Mucosa of descending colon (tissue), 3 donors: ENCODE results near the gene AP4E1. TPM values are rescaled to one million over a fixed set of nuclear protein-coding genes. Genes with fewer than 3 reads are reported as not detected.

Source experiments
- ATAC-seq: fragments of 200-7000 bp; cut with Tn5 transposase; one replicate; pipeline ENCODE4 v1.9.1; 2020; ENCODE audit warnings: mild to moderate bottlenecking, moderate library complexity
- DNase-seq, 3 donors: peaks; one replicate each; pipeline ENCODE4 v3.0.0-alpha.2; 2020
- H3K36me3 ChIP-seq: fragments of 200-600 bp; one replicate; pipeline ENCODE4 v1.8.0; 2021; ENCODE audit warnings: low read depth, mild to moderate bottlenecking
- H3K4me1 ChIP-seq: fragments of 200-600 bp; one replicate; pipeline ENCODE4 v1.8.0; 2021; ENCODE audit warnings: low read depth, mild to moderate bottlenecking
- H3K4me3 ChIP-seq: fragments of 200-600 bp; one replicate; pipeline ENCODE4 v1.8.0; 2021; ENCODE audit warnings: mild to moderate bottlenecking
- H3K9me3 ChIP-seq: fragments of 200-600 bp; one replicate; pipeline ENCODE4 v1.8.0; 2021; ENCODE audit warnings: mild to moderate bottlenecking
- intact Hi-C, 2 donors: fragments of 100-400 bp; cut with DNase I in 1 of 2; cut with micrococcal nuclease in 1 of 2; formaldehyde crosslinking; loops; one replicate each; pipeline versions ENCODE4 v1.11.0 to v1.11.1; 2022; cut with DNase I, micrococcal nuclease
- long read RNA-seq, 2 donors: library from polyadenylated mRNA; unstranded; transcript quantifications; one replicate each; pipeline ENCODE4 v2.0.0, GENCODE V29; 2019 to 2021
- total RNA-seq, 3 donors: library from RNA; stranded (reverse); fragmentation: NEBNext Ultra II Directional in 2 of 3; extraction: Animal tissue kit (Norgen Biotek cat#: 25700) in 2 of 3; gene quantifications; one replicate each; pipeline versions ENCODE4 v1.2.1 to v1.2.4, GENCODE V29; 2021 to 2023
- TF ChIP-seq, protein P1 (sequence below): fragments of 200-600 bp; IDR thresholded peaks from one replicate; pipeline ENCODE4 v1.8.0; 2022; ENCODE audit warnings: antibody characterized with exemption, mild to moderate bottlenecking
- donor health status: DM: no; HTN: no; CAD: no; lungs with moderate emphysema.
- donor health status: DM: no; HTN: no; CAD: no.
- donor health status: DM: no; HTN: yes; CAD: no.

The AP4E1 gene
- 10 to 100 TPM in 2 of 3 donors, 1 to 10 TPM in 1; 9.6 to 11.9 (median 11.6) TPM for total RNA-seq
- long read RNA-seq, donor 1, full-length matches to known transcripts, result 1 of 7 reads
- long read RNA-seq, donor 1, partial matches to known transcripts, result 1 of 7 reads
- long read RNA-seq, donor 1, other reads (novel, unspliced or antisense), result 5 of 7 reads
- long read RNA-seq, donor 2, partial matches to known transcripts, result 1 of 2 reads
- long read RNA-seq, donor 2, other reads (novel, unspliced or antisense), result 1 of 2 reads

DNA sequence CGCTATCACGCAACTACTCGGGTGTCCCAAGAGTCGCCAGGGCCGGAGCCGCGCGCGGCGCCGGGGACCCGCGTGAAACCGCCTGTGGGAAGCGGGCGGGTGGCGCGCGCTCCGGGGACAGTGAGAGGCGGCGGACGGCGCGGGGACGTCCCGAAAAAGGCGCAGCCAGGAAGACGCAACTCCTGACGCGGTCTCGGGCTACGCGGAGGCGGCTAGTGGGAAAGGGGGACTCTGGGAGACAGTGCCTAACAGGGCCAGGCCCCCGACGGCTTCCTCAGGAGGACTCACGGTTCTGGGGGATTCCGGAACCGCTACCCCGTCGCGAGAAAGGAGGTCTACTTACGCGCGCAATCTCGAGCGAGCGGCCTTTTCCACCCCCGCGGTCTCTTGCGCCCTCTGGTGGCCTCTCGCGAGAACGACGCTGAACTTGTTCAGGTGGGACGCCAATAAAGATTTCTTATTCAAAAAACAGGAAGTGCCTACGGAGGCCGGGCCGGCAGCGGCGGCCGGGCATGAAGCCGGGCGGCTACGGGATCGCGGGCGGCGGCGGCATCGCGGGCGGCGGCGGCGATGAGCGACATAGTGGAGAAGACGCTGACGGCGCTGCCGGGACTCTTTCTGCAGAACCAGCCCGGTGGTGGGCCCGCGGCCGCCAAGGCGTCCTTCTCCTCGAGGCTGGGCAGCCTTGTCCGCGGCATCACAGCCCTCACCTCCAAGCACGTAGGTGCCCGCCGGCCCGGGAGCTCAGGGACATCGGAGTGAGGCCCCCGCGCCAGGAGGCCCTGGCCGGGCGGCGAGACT, at the start of gene AP4E1:
Gene AP4E1, plus strand, starts transcription at position 475 of the 801 bp plus-strand sequence. Its CDS starts 96 bp downstream, at position 571.
- H3K4me1 ChIP-seq, result peaks cover 18% of the 10 kb centered on the region
- ATAC-seq (peak; percentile 95), DNase-seq (peak; percentile 93 to 95 (median 95))
- intact Hi-C loops, result no loop called here
- TF ChIP-seq, protein P1, sequence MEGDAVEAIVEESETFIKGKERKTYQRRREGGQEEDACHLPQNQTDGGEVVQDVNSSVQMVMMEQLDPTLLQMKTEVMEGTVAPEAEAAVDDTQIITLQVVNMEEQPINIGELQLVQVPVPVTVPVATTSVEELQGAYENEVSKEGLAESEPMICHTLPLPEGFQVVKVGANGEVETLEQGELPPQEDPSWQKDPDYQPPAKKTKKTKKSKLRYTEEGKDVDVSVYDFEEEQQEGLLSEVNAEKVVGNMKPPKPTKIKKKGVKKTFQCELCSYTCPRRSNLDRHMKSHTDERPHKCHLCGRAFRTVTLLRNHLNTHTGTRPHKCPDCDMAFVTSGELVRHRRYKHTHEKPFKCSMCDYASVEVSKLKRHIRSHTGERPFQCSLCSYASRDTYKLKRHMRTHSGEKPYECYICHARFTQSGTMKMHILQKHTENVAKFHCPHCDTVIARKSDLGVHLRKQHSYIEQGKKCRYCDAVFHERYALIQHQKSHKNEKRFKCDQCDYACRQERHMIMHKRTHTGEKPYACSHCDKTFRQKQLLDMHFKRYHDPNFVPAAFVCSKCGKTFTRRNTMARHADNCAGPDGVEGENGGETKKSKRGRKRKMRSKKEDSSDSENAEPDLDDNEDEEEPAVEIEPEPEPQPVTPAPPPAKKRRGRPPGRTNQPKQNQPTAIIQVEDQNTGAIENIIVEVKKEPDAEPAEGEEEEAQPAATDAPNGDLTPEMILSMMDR, result peak; percentile 94
- H3K9me3 ChIP-seq, result no peaks in the 10 kb centered on the region
- H3K4me3 ChIP-seq, result peak within 1 kb of the TSS; percentile 92
- no peaks in the 10 kb centered on the region for H3K36me3 ChIP-seq

DNA sequence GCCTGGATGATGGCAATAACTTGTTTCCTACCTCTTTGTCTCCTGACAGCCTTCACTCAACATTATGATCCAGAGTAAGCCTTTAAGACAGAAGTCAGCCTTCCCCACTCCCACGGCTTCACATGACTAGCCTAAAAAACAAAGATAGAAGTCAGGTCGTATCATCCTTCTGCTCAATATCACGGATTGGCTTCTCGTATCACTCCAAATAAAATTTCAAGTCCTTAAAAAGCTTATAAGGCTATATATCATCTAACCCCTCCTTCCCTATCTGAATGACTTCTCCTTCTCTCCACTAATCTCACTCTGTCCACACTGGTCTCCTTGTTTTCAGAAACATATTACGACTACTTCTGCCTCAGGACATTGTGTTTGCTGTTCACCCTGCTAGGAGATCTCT, 47.7 kb upstream of the AP4E1 start:
- no peak for DNase-seq
- peaks cover 8% of the 10 kb centered on the region for H3K4me1 ChIP-seq
- H3K4me3 ChIP-seq, result no peak overlapping the region
- no peaks in the 10 kb centered on the region for H3K9me3 ChIP-seq
- intact Hi-C loops, result no loop called here
- TF ChIP-seq, protein P1, result no peak
- H3K36me3 ChIP-seq, result no peaks in the 10 kb centered on the region
- ATAC-seq, result no peak

DNA sequence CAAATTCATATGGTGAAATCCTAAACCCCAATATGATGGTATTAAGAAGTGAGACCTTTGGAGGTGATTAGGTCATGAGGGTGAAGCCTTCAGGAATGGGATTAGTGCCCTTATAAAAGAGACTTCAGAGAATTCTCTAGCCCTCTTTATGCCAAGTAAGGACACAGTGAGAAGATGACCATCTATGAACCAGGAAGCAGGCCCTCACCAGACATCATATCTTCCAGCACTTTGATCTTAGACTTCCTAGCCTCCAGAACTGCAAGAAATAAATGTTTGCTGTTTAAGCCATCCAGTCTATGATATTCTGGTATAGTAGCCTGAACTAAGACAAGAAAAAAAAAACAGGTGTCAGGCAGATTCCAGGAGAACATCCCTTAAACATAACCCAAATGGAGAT, 45.9 kb upstream of the AP4E1 start:
- intact Hi-C loops, result no loop called here
- H3K4me3 ChIP-seq, result no peak overlapping the region
- DNase-seq (no peak), ATAC-seq (peak; percentile 31)
- H3K36me3 ChIP-seq, result no peaks in the 10 kb centered on the region
- TF ChIP-seq, protein P1, result no peak
- no peaks in the 10 kb centered on the region for H3K9me3 ChIP-seq
- H3K4me1 ChIP-seq, result peaks cover 9% of the 10 kb centered on the region

DNA sequence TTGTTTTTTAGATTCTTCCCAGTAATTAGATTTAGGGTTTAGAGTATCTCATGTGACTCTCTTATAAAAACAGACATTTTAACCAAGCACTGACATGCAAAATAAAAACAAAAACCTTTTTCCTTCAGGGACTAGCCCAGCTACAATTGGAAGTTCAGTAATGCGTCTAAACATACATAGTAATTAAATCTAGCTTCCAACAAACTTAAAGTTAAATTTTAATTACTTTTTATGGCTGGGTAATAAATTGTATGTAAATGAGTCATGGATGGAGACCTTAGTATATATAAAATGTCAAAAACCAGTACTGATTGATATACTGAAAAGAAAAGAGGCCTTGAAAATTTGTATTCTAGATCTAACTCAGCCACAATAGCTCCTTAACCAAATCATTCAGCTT, 43.6 kb upstream of the AP4E1 start:
- ATAC-seq (peak; percentile 89), DNase-seq (no peak)
- intact Hi-C loops, result no loop called here
- peaks cover 9% of the 10 kb centered on the region for H3K4me1 ChIP-seq
- H3K4me3 ChIP-seq, result no peak overlapping the region
- TF ChIP-seq, protein P1, result no peak
- H3K9me3 ChIP-seq, result no peaks in the 10 kb centered on the region
- no peaks in the 10 kb centered on the region for H3K36me3 ChIP-seq

DNA sequence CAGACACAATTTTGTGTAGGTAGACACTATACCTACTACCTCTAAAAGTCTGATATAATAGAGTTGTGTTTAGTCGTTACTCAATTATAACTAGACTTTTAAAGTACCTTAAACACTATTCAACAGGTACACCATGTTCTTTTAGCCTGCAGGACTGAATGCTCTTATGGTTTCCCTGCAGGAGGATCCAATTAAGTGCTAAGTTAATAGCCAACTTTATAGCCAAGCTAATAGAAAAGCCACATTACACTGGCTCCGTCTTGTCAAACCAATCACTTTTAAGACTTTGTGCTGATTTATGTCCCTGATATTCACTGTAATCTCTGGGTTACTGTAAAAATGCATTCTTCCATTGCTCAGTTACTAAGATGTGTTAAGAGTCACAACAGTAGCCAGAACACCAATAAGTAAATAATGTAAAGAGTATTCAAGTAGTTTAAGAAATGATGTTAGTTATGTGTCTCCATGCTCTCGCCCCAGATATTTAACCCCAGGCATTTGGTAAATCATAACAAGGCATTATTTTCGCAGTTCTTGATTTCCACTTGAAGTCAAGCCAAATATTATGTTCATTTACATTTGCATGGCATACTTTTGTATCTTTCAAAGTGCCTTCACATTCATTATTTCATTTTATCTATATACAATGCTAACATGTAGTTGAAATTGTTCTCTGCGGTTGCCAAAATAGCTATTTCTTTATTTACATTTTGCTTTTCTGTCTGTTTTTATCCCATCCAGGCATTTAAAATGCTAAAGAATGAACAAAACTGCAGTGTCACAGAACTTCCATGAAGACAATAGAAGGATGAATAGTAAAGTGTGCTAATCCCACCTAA, 42.7 kb upstream of the AP4E1 start:
- intact Hi-C loops, result no loop called here
- H3K4me1 ChIP-seq, result peaks cover 9% of the 10 kb centered on the region
- TF ChIP-seq, protein P1, result no peak
- no peak overlapping the region for H3K4me3 ChIP-seq
- H3K9me3 ChIP-seq, result no peaks in the 10 kb centered on the region
- DNase-seq, result no peak
- no peaks in the 10 kb centered on the region for H3K36me3 ChIP-seq
- no peak for ATAC-seq
